HEK293T (cell line): Measurements from ENCODE around the gene ROBO3.

Experiments used
- ARNT ChIP-seq: fragments of 450-650 bp; IDR thresholded peaks from 2 replicates; pipeline ENCODE4 v1.6.1; 2017; ENCODE audit warnings: mild to moderate bottlenecking
- FOXM1 ChIP-seq: fragments of 450-650 bp; IDR thresholded peaks from 2 replicates; pipeline ENCODE4 v1.6.1; 2017; ENCODE audit warnings: mild to moderate bottlenecking, borderline replicate concordance
- LEF1 ChIP-seq: fragments of 450-650 bp; IDR thresholded peaks from 2 replicates; pipeline ENCODE4 v1.6.1; 2017; ENCODE audit warnings: mild to moderate bottlenecking, borderline replicate concordance
- SP1 ChIP-seq: fragments of 450-650 bp; IDR thresholded peaks from 2 replicates; pipeline ENCODE4 v1.6.1; 2017
- TARDBP ChIP-seq: fragments of 450-650 bp; IDR thresholded peaks from 2 replicates; pipeline ENCODE4 v1.6.1; 2016

DNA sequence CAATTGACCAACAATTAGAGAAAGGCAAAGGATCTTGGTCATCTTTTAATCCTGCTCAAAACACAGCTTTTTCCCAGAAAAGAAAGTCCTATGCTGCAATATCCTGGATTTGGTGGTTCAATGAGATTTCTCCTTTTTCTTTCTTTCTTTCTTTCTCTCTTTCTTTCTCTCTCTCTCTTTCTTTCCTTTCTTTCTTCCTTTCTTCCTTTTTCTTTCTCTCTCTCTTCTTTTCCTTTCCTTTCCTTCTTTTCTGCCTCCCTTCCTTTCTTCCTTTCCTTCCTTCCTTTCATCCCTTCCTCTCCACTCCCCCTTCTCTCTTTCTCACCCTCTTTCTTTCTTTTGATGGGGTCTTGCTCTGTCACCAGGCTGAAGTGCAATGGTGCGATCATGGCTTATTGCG lies 33.3 kb upstream of the ROBO3 start:
- TF ChIP-seq ARNT (no peak), LEF1 (no peak), SP1 (no peak), TARDBP (no peak), FOXM1 (no peak)
